Omental fat pad (tissue), 4 donors: Measurements from ENCODE around the gene ZNF319. TPM values are rescaled to one million over a fixed set of nuclear protein-coding genes. Genes with fewer than 3 reads are reported as not detected.

Experiments
- ATAC-seq: fragments of 150-250 bp; one replicate; pipeline ENCODE4 v1.9.1; 2016; ENCODE audit warnings: mild to moderate bottlenecking, moderate library complexity; ENCODE audit not compliant: low FRiP score
- DNase-seq: peaks from one replicate; pipeline ENCODE4 v3.0.0-alpha.2; 2019; ENCODE audit warnings: low spot score
- CTCF ChIP-seq, 3 donors: fragments of 450-650 bp; IDR thresholded peaks; one replicate each; pipeline ENCODE4 v1.5.1; 2016 to 2017; ENCODE audit warnings: antibody characterized with exemption in 3 of 3, mild to moderate bottlenecking in 3 of 3, moderate library complexity in 2 of 3
- total RNA-seq, 4 donors: library from RNA; depleted of rRNA; stranded (reverse); fragments of >200 nt; gene quantifications; one replicate each; pipeline ENCODE4 v1.1.0, GENCODE V29; 2016

Gene ZNF319
- total RNA-seq, 4 donors from 2014 or later = 3.2 to 9.1 (median 5.6) TPM

- no peak for DNase-seq
- no peak for ATAC-seq
Observed at GRCh38 chr16:58046054-58046881, 45.8 kb upstream of the ZNF319 start.

GRCh38 chr16:58045096-58045495, 44.6 kb upstream of the ZNF319 start:
- no peak for TF ChIP-seq CTCF (IDR thresholded peaks at IDR 0.05)
- ATAC-seq (no peak), DNase-seq (no peak)

More at GRCh38 chr16:58046054-58046881, 45.8 kb upstream of the ZNF319 start:
- TF ChIP-seq CTCF (IDR thresholded peaks at IDR 0.05) = no peak

GRCh38 chr16:58044266-58045019, 44.0 kb upstream of the ZNF319 start:
- ATAC-seq = no peak

GRCh38 chr16:58043571-58044155, 43.2 kb upstream of the ZNF319 start:
- TF ChIP-seq CTCF (IDR thresholded peaks at IDR 0.05) = no peak
- DNase-seq (no peak), ATAC-seq (no peak)

More at GRCh38 chr16:58044266-58045019, 44.0 kb upstream of the ZNF319 start:
- TF ChIP-seq CTCF (IDR thresholded peaks at IDR 0.05) = no peak
- no peak for DNase-seq

GRCh38 chr16:58042886-58043515, 42.5 kb upstream of the ZNF319 start:
- DNase-seq = no peak
- ATAC-seq = no peak
- TF ChIP-seq CTCF (IDR thresholded peaks at IDR 0.05) = no peak

- TF ChIP-seq CTCF (IDR thresholded peaks at IDR 0.05) = no peak
- no peak for ATAC-seq
- DNase-seq = no peak
Observed at GRCh38 chr16:58042001-58042885, 41.8 kb upstream of the ZNF319 start.
